K562 (cell line): ENCODE measurements around the gene GALNT15.

Source experiments
- ZFX ChIP-seq: sonication (generic); formaldehyde crosslinking; IDR thresholded peaks from 2 replicates; pipeline ENCODE4 v1.8.0; 2022; ENCODE audit warnings: mild to moderate bottlenecking, missing genetic modification reagents, moderate library complexity
- TF ChIP-seq, protein P1 (sequence below): fragments of 450-650 bp; formaldehyde crosslinking; IDR thresholded peaks from 2 replicates; pipeline ENCODE4 v1.4.0; 2022; ENCODE audit warnings: missing genetic modification characterization

DNA sequence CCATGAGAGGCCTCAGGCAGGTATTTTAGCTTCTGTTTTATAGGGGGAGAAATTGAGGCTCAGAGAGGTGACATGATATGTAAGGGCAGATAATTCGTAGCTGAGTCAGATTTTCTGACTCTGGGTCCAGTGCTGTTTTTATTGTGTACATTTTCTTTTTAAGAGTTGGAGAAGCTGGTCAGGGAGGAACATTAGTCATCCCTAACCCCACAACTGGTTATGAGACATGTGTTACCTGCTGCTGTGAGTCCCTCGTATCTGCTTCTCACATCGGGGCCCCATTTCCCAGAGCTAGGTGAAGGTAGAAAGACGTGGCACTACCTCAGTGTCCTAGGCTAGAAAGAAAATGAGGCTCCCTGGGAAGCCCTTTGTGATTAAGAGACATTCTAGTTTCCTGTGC is 28.6 kb downstream of the GALNT15 start:
- TF ChIP-seq, protein P1, sequence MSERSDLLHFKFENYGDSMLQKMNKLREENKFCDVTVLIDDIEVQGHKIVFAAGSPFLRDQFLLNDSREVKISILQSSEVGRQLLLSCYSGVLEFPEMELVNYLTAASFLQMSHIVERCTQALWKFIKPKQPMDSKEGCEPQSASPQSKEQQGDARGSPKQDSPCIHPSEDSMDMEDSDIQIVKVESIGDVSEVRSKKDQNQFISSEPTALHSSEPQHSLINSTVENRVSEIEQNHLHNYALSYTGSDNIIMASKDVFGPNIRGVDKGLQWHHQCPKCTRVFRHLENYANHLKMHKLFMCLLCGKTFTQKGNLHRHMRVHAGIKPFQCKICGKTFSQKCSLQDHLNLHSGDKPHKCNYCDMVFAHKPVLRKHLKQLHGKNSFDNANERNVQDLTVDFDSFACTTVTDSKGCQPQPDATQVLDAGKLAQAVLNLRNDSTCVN: no peak
- no peak for TF ChIP-seq ZFX (CRISPR knock-in tag)
